Type B pancreatic cell (in vitro differentiated cells): Measurements from ENCODE around the gene A2M. TPM values are rescaled to one million over a fixed set of nuclear protein-coding genes. Genes with fewer than 3 reads are reported as not detected.

Source experiments
- DNase-seq: peaks from one replicate; pipeline ENCODE4 v3.0.0; 2021; ENCODE audit warnings: mixed read lengths; ENCODE audit not compliant: unreplicated experiment; ENCODE audit errors: extremely low spot score
- H3K27ac Mint-ChIP-seq: 2 replicates; pipeline ENCODE4 v1.8.0; 2021; ENCODE audit warnings: mild to moderate bottlenecking, mixed read lengths
- H3K27me3 Mint-ChIP-seq: 2 replicates; pipeline ENCODE4 v1.8.0; 2021; ENCODE audit warnings: mixed read lengths
- H3K36me3 Mint-ChIP-seq: 2 replicates; pipeline ENCODE4 v1.8.0; 2021; ENCODE audit warnings: mixed read lengths
- H3K4me1 Mint-ChIP-seq: one replicate; pipeline ENCODE4 v1.8.0; 2021; ENCODE audit warnings: mixed read lengths; ENCODE audit not compliant: unreplicated experiment
- H3K4me3 Mint-ChIP-seq: 2 replicates; pipeline ENCODE4 v1.8.0; 2021; ENCODE audit warnings: mild to moderate bottlenecking, mixed read lengths
- H3K9me3 Mint-ChIP-seq: 2 replicates; pipeline ENCODE4 v1.8.0; 2021; ENCODE audit warnings: mixed read lengths
- total RNA-seq: library from RNA; stranded (reverse); gene quantifications from 2 replicates; pipeline ENCODE4 v1.2.1, GENCODE V29; 2021; ENCODE audit warnings: low replicate concordance
- TF ChIP-seq, protein P1 (sequence below): fragments of 200-600 bp; sonication (generic); conservative IDR thresholded peaks from 2 replicates; pipeline ENCODE4 v1.5.0; 2021; ENCODE audit warnings: antibody characterized with exemption, mild to moderate bottlenecking

Gene A2M
- total RNA-seq, 1 donor from 2014 or later, result 84.9 TPM

- TF ChIP-seq, protein P1, sequence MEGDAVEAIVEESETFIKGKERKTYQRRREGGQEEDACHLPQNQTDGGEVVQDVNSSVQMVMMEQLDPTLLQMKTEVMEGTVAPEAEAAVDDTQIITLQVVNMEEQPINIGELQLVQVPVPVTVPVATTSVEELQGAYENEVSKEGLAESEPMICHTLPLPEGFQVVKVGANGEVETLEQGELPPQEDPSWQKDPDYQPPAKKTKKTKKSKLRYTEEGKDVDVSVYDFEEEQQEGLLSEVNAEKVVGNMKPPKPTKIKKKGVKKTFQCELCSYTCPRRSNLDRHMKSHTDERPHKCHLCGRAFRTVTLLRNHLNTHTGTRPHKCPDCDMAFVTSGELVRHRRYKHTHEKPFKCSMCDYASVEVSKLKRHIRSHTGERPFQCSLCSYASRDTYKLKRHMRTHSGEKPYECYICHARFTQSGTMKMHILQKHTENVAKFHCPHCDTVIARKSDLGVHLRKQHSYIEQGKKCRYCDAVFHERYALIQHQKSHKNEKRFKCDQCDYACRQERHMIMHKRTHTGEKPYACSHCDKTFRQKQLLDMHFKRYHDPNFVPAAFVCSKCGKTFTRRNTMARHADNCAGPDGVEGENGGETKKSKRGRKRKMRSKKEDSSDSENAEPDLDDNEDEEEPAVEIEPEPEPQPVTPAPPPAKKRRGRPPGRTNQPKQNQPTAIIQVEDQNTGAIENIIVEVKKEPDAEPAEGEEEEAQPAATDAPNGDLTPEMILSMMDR, result no peak
- Mint-ChIP-seq H3K36me3 (peaks cover 8% of the 10 kb centered on the region), H3K4me3 (no peak overlapping the region), H3K4me1 (peaks cover 10% of the 10 kb centered on the region), H3K9me3 (no peaks in the 10 kb centered on the region), H3K27ac (no peak overlapping the region), H3K27me3 (no peaks in the 10 kb centered on the region)
- no peak for DNase-seq
Measured at GRCh38 chr12:9068086-9068485, 47.6 kb downstream of the A2M start.

- peak overlapping the region; percentile 70 for H3K4me3 Mint-ChIP-seq
- H3K4me1 Mint-ChIP-seq, result peaks cover 10% of the 10 kb centered on the region
- peak overlapping the region; percentile 48 for H3K27ac Mint-ChIP-seq
- DNase-seq, result no peak
- H3K9me3 Mint-ChIP-seq, result no peaks in the 10 kb centered on the region
- TF ChIP-seq, protein P1, result no peak
- H3K36me3 Mint-ChIP-seq, result peaks cover 8% of the 10 kb centered on the region
- H3K27me3 Mint-ChIP-seq, result no peaks in the 10 kb centered on the region
Measured at GRCh38 chr12:9066755-9067423, 48.8 kb downstream of the A2M start.

GRCh38 chr12:9066183-9066623, 49.5 kb downstream of the A2M start:
- Mint-ChIP-seq H3K4me3 (peak overlapping the region; percentile 89), H3K36me3 (peaks cover 8% of the 10 kb centered on the region), H3K9me3 (no peaks in the 10 kb centered on the region), H3K4me1 (peaks cover 10% of the 10 kb centered on the region), H3K27me3 (no peaks in the 10 kb centered on the region), H3K27ac (peak overlapping the region; percentile 96)
- DNase-seq, result no peak
- TF ChIP-seq, protein P1, result no peak

DNA sequence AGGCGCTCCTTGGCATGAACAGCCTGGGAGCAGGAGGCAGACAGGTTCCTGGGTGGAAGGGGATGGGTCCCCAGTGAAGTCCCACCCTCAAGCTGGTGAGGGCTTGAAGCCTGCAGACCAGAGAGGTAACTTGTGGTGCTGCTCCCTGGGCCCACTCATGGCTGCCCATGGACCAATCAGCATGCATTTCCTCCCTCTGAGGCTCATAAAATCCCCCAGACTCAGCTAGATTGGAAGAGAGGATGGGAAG, 50.2 kb downstream of the A2M start:
- TF ChIP-seq, protein P1, result no peak
- peak overlapping the region; percentile 89 for H3K4me3 Mint-ChIP-seq
- no peaks in the 10 kb centered on the region for H3K9me3 Mint-ChIP-seq
- peaks cover 8% of the 10 kb centered on the region for H3K36me3 Mint-ChIP-seq
- peak overlapping the region; percentile 96 for H3K27ac Mint-ChIP-seq
- H3K27me3 Mint-ChIP-seq, result no peaks in the 10 kb centered on the region
- DNase-seq, result no peak
- H3K4me1 Mint-ChIP-seq, result peaks cover 10% of the 10 kb centered on the region

- peak overlapping the region; percentile 89 for H3K4me3 Mint-ChIP-seq
- DNase-seq, result peak; percentile 84
- peaks cover 10% of the 10 kb centered on the region for H3K4me1 Mint-ChIP-seq
- no peaks in the 10 kb centered on the region for H3K9me3 Mint-ChIP-seq
- H3K27ac Mint-ChIP-seq, result peak overlapping the region; percentile 96
- TF ChIP-seq, protein P1, result no peak
- no peaks in the 10 kb centered on the region for H3K27me3 Mint-ChIP-seq
- peaks cover 8% of the 10 kb centered on the region for H3K36me3 Mint-ChIP-seq
Measured at GRCh38 chr12:9064815-9065606, 50.7 kb downstream of the A2M start.
